GM23338 (cell line): ENCODE data around the gene SFT2D3.

Experiments used
- CREB1 ChIP-seq: fragments of 250-450 bp; sonication (Bioruptor Pico); IDR thresholded peaks from 2 replicates; pipeline ENCODE4 v1.5.0; 2020; ENCODE audit warnings: low read depth, mild to moderate bottlenecking, moderate library complexity
- ETS1 ChIP-seq: IDR thresholded peaks from 2 replicates; pipeline ENCODE4 v1.6.1; 2016; ENCODE audit warnings: antibody characterized with exemption
- EZH2 ChIP-seq: fragments of 200-600 bp; sonication (generic); IDR thresholded peaks from one replicate; pipeline ENCODE4 v1.8.0; 2017; ENCODE audit warnings: antibody characterized with exemption, mild to moderate bottlenecking, low read depth; ENCODE audit not compliant: unreplicated experiment
- EZH2phosphoT487 ChIP-seq: fragments of 200-600 bp; sonication (generic); IDR thresholded peaks from one replicate; pipeline ENCODE4 v1.8.1; 2018; ENCODE audit warnings: antibody characterized with exemption; ENCODE audit not compliant: unreplicated experiment
- JUNB ChIP-seq: IDR thresholded peaks from one replicate; pipeline ENCODE4 v1.6.1; 2016; ENCODE audit warnings: antibody characterized with exemption; ENCODE audit not compliant: unreplicated experiment
- NANOG ChIP-seq: IDR thresholded peaks from 2 replicates; pipeline ENCODE4 v1.6.1; 2016; ENCODE audit warnings: antibody characterized with exemption, borderline replicate concordance
- POLR2AphosphoS5 ChIP-seq: IDR thresholded peaks from 2 replicates; pipeline ENCODE4 v1.6.1; 2016; ENCODE audit warnings: antibody characterized with exemption, low read depth
- REST ChIP-seq: IDR thresholded peaks from one replicate; pipeline ENCODE4 v1.6.1; 2018; ENCODE audit warnings: antibody characterized with exemption; ENCODE audit not compliant: unreplicated experiment
- ZNF114 ChIP-seq: fragments of 250-450 bp; sonication (Bioruptor Pico); IDR thresholded peaks from 2 replicates; pipeline ENCODE4 v1.5.0; 2020; ENCODE audit warnings: mild to moderate bottlenecking, moderate library complexity
- ZNF331 ChIP-seq: fragments of 250-450 bp; sonication (Bioruptor Pico); IDR thresholded peaks from 2 replicates; pipeline ENCODE4 v1.5.0; 2020; ENCODE audit warnings: low read depth, mild to moderate bottlenecking, moderate library complexity
- TF ChIP-seq, protein P1 (sequence below), 2 experiments: fragments of 200-600 bp in 1 of 2; sonication (generic) in 1 of 2; conservative IDR thresholded peaks; 2 replicates each; pipeline versions ENCODE4 v1.5.1 to v1.6.1; 2016 to 2017; ENCODE audit warnings: antibody characterized with exemption in 2 of 2, low read depth in 2 of 2, mild to moderate bottlenecking in 2 of 2, moderate library complexity in 1 of 2
- TF ChIP-seq, protein P2 (sequence below): fragments of 250-450 bp; sonication (Bioruptor Pico); IDR thresholded peaks from 2 replicates; pipeline ENCODE4 v1.5.0; 2020; ENCODE audit warnings: mild to moderate bottlenecking, moderate library complexity

GRCh38 chr2:127673291-127674069, 27.8 kb upstream of the SFT2D3 start:
- TF ChIP-seq EZH2 (no peak), POLR2AphosphoS5 (no peak), EZH2phosphoT487 (no peak), REST (no peak), CREB1 (CRISPR knock-in tag) (no peak), JUNB (no peak), ZNF331 (CRISPR knock-in tag) (no peak), ZNF114 (CRISPR knock-in tag) (no peak), NANOG (no peak), ETS1 (no peak)
- TF ChIP-seq, protein P1, sequence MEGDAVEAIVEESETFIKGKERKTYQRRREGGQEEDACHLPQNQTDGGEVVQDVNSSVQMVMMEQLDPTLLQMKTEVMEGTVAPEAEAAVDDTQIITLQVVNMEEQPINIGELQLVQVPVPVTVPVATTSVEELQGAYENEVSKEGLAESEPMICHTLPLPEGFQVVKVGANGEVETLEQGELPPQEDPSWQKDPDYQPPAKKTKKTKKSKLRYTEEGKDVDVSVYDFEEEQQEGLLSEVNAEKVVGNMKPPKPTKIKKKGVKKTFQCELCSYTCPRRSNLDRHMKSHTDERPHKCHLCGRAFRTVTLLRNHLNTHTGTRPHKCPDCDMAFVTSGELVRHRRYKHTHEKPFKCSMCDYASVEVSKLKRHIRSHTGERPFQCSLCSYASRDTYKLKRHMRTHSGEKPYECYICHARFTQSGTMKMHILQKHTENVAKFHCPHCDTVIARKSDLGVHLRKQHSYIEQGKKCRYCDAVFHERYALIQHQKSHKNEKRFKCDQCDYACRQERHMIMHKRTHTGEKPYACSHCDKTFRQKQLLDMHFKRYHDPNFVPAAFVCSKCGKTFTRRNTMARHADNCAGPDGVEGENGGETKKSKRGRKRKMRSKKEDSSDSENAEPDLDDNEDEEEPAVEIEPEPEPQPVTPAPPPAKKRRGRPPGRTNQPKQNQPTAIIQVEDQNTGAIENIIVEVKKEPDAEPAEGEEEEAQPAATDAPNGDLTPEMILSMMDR (conservative IDR thresholded peaks at IDR 0.05; ENCODE audit: low read depth in 2 of 2), result no peak
- TF ChIP-seq, protein P2, sequence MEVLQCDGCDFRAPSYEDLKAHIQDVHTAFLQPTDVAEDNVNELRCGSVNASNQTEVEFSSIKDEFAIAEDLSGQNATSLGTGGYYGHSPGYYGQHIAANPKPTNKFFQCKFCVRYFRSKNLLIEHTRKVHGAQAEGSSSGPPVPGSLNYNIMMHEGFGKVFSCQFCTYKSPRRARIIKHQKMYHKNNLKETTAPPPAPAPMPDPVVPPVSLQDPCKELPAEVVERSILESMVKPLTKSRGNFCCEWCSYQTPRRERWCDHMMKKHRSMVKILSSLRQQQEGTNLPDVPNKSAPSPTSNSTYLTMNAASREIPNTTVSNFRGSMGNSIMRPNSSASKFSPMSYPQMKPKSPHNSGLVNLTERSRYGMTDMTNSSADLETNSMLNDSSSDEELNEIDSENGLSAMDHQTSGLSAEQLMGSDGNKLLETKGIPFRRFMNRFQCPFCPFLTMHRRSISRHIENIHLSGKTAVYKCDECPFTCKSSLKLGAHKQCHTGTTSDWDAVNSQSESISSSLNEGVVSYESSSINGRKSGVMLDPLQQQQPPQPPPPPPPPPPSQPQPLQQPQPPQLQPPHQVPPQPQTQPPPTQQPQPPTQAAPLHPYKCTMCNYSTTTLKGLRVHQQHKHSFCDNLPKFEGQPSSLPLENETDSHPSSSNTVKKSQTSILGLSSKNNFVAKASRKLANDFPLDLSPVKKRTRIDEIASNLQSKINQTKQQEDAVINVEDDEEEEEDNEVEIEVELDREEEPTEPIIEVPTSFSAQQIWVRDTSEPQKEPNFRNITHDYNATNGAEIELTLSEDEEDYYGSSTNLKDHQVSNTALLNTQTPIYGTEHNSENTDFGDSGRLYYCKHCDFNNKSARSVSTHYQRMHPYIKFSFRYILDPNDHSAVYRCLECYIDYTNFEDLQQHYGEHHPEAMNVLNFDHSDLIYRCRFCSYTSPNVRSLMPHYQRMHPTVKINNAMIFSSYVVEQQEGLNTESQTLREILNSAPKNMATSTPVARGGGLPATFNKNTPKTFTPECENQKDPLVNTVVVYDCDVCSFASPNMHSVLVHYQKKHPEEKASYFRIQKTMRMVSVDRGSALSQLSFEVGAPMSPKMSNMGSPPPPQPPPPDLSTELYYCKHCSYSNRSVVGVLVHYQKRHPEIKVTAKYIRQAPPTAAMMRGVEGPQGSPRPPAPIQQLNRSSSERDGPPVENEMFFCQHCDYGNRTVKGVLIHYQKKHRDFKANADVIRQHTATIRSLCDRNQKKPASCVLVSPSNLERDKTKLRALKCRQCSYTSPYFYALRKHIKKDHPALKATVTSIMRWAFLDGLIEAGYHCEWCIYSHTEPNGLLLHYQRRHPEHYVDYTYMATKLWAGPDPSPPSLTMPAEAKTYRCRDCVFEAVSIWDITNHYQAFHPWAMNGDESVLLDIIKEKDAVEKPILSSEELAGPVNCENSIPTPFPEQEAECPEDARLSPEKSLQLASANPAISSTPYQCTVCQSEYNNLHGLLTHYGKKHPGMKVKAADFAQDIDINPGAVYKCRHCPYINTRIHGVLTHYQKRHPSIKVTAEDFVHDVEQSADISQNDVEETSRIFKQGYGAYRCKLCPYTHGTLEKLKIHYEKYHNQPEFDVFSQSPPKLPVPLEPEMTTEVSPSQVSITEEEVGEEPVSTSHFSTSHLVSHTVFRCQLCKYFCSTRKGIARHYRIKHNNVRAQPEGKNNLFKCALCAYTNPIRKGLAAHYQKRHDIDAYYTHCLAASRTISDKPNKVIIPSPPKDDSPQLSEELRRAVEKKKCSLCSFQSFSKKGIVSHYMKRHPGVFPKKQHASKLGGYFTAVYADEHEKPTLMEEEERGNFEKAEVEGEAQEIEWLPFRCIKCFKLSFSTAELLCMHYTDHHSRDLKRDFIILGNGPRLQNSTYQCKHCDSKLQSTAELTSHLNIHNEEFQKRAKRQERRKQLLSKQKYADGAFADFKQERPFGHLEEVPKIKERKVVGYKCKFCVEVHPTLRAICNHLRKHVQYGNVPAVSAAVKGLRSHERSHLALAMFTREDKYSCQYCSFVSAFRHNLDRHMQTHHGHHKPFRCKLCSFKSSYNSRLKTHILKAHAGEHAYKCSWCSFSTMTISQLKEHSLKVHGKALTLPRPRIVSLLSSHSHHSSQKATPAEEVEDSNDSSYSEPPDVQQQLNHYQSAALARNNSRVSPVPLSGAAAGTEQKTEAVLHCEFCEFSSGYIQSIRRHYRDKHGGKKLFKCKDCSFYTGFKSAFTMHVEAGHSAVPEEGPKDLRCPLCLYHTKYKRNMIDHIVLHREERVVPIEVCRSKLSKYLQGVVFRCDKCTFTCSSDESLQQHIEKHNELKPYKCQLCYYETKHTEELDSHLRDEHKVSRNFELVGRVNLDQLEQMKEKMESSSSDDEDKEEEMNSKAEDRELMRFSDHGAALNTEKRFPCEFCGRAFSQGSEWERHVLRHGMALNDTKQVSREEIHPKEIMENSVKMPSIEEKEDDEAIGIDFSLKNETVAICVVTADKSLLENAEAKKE (CRISPR knock-in tag), result no peak
